ENCODE data around the gene UQCC2.

UQCC2 gene

GRCh38 chr6:33744001-33744848 lies 32.7 kb upstream of the UQCC2 start:
- DNase-seq = peak in 13 of 14 donors; percentile 21 to 71 (median 56)

DNA sequence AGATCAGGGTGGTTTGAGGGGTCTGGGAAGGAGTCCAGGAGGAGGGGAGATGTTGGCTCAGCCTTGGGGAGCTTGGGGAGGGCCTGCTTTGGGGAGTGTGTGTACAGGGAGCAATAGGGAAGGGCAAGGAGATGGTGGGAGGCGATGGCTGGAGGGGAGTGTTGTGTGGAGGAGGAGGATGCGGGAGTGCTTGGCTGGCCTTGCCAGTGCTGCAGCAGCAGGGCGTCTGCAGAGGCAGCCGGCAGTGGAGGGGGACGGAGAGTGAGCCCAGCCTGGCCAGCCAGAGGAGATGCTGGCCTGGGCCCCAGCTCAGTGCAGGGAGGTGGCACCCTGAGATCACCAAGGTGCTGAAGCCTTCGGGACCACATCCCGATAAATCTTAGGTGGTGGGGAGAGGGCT lies 31.3 kb upstream of the UQCC2 start:
- peak in 2 of 14 donors; percentile 12 to 72 for DNase-seq

DNA sequence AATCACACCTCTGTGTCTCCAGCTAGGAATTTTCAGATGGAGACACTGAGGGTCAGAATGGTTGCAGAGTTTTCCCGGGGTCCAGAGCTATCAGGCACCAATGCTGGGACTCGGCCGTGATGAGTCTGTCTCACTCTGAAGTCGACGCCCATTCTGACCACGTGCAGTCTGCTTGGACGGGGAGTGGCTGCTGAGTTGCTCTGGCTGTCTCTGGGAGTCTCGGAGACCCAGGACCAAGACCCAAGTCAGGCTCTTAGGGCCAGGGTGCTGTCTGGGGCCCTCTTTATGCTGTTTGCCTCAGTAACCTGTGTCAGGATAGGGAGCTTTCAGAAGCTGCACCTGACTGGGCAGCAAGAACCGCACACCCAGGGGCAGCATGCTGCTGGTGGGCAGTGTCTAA lies 30.6 kb upstream of the UQCC2 start:
- no peak for DNase-seq

- DNase-seq = no peak
Measured at GRCh38 chr6:33740794-33741193, 29.3 kb upstream of the UQCC2 start.

DNA sequence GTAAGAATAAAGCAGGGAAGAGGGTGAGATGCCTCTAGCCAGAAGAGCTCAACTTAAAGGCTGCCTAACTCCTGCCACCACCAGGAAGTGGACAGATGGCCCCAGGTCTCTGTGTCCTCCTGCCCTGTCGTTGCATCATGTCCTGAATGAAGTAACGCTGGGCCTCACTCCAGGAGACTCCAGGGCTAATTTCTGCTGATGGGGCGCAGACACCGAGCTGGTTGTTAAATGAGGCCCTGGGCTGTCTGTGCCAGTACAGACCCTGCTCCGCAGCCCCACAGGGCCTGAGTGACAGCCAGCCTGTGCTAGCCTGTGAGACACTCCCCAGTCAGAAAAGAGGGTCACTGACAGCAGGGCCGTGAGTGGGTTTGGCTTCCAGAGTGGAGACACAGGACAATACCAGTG lies 28.7 kb upstream of the UQCC2 start:
- DNase-seq = peak in 3 of 14 donors; percentile 16 to 97 (median 45)

- peak in 1 of 14 donors; percentile 63 for DNase-seq
Measured at GRCh38 chr6:33739571-33739970, 28.1 kb upstream of the UQCC2 start.

GRCh38 chr6:33738879-33739278 lies 27.4 kb upstream of the UQCC2 start:
- no peak for DNase-seq

GRCh38 chr6:33738153-33738552 lies 26.7 kb upstream of the UQCC2 start:
- DNase-seq = no peak

DNA sequence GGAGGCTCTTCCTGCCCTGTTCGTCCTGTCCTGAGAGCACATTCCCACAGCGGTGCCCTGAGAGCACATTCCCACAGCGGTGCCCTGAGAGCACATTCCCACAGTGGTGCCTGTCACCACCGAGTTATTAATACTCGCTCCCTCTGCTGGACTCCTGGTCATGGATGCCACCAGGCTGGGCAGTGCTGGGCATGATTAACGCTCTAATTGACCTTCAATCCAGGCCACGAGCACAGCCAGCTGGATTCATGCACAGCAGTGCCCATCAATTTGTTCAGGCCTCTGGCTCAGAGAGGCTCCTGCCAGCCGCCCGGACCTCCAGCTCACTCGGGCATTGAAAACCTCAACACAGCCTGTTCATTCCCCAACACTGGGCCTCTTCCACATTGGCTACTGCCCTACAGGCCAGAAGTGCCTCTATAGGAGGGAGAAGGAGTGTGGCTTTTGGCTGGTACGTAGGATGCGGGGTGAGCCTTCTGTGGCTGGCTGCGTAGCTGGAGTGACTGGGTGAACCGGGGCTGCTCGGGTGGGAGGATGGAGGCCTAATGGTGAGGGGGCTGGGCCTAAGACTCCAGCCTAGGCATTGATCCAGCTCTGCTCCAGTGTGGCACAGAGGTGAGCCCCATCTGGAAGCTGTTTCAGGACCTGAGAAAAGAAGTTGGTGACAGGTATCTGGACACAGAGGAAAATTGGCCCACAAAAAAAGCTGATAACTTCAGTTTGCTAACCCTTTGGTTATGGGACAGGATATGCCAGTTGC lies 25.9 kb upstream of the UQCC2 start:
- peak in 2 of 14 donors; percentile 25 to 26 for DNase-seq

DNA sequence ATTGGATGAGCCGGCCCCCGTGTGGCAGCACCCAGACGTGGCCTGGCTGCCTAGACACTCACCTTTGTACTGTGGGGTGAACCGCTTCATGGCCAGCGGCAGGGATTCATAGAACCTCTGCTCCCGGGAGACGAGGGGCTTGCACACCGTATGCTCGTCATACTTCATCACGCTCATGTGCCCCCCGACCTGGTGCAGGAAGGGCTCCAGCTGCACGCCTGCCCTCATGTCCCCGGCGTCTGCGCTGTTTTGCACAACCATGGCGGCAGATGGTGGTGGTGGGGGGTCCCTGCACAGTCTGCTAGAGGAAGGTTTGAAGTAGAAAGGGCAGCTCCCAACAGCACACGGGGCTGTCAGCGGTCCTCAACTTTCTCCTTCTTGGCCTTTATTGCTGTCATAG lies 23.7 kb upstream of the UQCC2 start:
- no peak for DNase-seq

DNA sequence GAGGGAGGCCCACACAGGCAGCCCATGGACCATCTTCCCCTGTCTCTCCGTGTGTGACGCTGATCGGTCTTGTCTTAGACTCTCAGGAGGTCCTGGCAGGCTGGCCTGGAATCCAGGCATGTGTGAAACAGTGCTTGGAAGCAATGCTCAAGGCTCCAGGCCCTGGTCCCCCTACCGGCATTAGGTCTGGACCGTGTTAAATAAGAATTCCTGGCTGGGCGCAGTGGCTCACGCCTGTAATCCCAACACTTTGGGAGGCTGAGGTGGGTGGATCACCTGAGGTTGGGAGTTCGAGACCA lies 22.2 kb upstream of the UQCC2 start:
- peak in 1 of 14 donors; percentile 32 for DNase-seq

GRCh38 chr6:33732817-33733708 lies 21.6 kb upstream of the UQCC2 start:
- DNase-seq = no peak

- no peak for DNase-seq
Measured at GRCh38 chr6:33732385-33732784, 20.9 kb upstream of the UQCC2 start.

DNA sequence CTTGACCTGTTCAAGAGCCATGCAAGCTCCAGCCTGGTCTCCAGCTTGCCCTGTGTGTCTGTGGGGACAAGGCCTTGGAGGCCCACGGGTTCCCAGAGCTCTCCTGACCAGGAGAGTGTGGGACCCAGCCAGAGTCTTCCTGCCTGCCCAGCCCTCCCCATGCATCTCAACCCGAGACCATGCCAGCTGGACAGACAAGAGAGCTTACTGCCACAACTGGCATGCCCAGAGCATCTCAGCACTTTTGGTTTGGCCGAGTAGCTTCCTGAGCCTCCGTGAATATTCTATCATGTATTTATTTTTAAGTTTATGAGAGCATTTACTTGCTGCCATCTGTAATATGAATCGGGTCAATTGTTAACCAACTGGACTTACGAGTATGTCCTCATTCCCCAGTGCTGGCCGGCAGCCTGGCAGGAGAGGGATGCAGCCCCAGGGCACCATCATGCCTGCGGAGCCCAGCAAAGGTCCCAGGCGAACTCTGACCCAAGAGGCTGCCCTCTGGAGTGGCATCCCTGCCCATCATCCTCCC lies 20.3 kb upstream of the UQCC2 start:
- DNase-seq = peak in 1 of 14 donors; percentile 34

GRCh38 chr6:33731035-33731434 lies 19.5 kb upstream of the UQCC2 start:
- DNase-seq = no peak

GRCh38 chr6:33730611-33731010 lies 19.1 kb upstream of the UQCC2 start:
- peak in 1 of 14 donors; percentile 53 for DNase-seq

GRCh38 chr6:33729059-33729458 lies 17.6 kb upstream of the UQCC2 start:
- DNase-seq = no peak

- DNase-seq = no peak
Measured at GRCh38 chr6:33728438-33728837, 16.9 kb upstream of the UQCC2 start.

GRCh38 chr6:33727932-33728331 lies 16.4 kb upstream of the UQCC2 start:
- peak in 3 of 14 donors; percentile 45 to 95 (median 46) for DNase-seq

DNA sequence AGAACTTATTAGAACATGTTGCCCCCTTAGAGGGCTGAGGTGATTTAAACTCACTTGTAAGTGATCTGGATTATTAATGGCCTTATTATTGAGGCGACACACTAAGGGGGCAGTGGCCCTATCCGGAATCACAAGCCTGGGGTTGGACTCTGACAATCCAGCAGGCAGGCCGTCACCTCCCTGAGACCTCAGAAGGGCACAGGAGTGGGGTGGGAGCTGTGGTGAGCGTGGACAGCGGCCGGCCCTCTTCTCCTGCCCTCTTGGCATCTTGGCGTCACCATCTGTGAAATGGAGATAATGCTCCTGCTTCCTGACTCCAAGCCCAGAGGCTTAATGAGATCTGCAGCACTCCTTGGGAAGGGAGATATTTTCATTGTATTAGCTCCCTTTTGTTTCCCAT lies 15.6 kb upstream of the UQCC2 start:
- peak in 1 of 14 donors; percentile 35 for DNase-seq

GRCh38 chr6:33726696-33727095 lies 15.2 kb upstream of the UQCC2 start:
- DNase-seq = no peak

DNA sequence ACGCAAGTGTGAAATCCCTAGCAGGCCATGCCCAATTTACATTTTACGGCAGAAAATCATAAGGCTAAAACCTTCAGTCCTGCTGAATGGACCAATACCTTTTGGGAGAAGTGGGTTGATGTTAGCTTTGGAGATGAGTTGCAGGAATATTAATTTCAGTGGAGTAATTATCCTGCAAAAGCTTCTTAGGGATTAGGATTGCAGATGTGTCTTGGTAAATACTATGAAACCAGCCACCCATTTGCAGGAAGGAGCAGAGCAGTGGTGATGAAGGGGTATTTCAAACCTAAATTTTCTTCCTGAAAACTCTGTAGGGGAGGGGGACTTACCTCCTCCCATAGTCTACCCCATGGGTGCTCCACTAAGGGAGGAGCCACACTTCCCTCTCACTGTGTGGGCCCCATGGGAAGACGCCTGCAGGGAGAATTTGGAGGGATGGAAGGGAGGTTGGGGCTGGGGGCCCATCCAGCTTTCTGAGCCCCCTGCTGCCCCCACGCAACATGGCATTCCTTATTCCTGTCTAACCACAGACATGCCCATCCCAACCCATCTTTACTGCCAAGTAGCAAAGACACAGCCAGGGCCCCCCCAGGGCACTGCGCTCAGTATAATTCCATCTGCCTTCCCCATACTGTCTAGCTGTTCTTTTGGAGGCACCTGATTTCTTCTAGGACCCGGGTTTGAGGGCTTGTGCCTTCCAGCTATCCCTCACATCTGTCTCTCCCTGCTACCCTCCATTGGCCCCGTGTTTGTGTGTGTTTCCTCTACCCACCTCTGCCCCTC lies 14.6 kb upstream of the UQCC2 start:
- peak in 1 of 14 donors; percentile 19 for DNase-seq

Measured in C1 segment of cervical spinal cord (tissue), 14 donors.